ENCODE measurements around the gene ZNF546.

The ZNF546 gene

GRCh38 chr19:39967561-39967960, 29.3 kb upstream of the ZNF546 start:
- Histone ChIP-seq H3K27me3 (ENCODE audit: insufficient read depth, low read depth) (no peaks in the 10 kb centered on the region), H3K27ac (no peak overlapping the region), H3K4me2 (no peak overlapping the region), H2AFZ (ENCODE audit: low read depth) (no peak overlapping the region), H3K9ac (no peak overlapping the region), H3K4me3 (IDR thresholded peaks at IDR 0.05; ENCODE audit: insufficient read depth, low read depth, low read length) (no peak overlapping the region), H3K36me3 (ENCODE audit: insufficient read depth) (no peaks in the 10 kb centered on the region), H3K79me2 (ENCODE audit: insufficient read depth, low read depth) (peaks cover 22% of the 10 kb centered on the region), H4K20me1 (ENCODE audit: insufficient read depth) (no peaks in the 10 kb centered on the region), H3K4me1 (ENCODE audit: low read depth, poor library complexity, severe bottlenecking) (peaks cover 23% of the 10 kb centered on the region)
- TF ChIP-seq CTCF (conservative IDR thresholded peaks at IDR 0.05; ENCODE audit: low read depth, low read length), result no peak

DNA sequence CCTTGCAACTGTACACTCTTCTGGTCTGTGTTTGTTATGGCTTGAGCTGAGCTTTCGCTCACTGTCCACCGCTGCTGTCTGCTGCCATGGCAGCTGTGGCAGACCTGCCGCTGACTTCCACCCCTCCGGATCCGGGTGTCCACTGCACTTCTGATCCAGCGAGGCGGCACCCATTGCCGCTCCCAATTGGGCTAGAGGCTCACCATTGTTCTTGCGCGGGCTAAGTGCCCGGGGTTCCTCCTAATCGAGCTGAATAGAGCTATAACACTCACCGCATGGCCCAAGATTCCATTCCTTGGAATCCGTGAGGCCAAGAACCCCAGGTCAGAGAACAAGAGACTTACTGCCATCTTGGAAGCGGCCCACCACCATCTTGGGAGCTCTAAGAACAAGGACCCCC, 28.1 kb upstream of the ZNF546 start:
- Histone ChIP-seq H3K4me2 (peak overlapping the region; percentile 91; the same call in 1 of the 2 replicates), H3K4me3 (IDR thresholded peaks at IDR 0.05; ENCODE audit: insufficient read depth, low read depth, low read length) (no peak overlapping the region), H3K79me2 (ENCODE audit: insufficient read depth, low read depth) (peaks cover 33% of the 10 kb centered on the region), H3K27me3 (ENCODE audit: insufficient read depth, low read depth) (no peaks in the 10 kb centered on the region), H2AFZ (ENCODE audit: low read depth) (no peak overlapping the region), H3K9ac (no peak overlapping the region), H3K27ac (no peak overlapping the region), H3K36me3 (ENCODE audit: insufficient read depth) (no peaks in the 10 kb centered on the region), H3K4me1 (ENCODE audit: low read depth, poor library complexity, severe bottlenecking) (peaks cover 23% of the 10 kb centered on the region), H4K20me1 (ENCODE audit: insufficient read depth) (no peaks in the 10 kb centered on the region)
- TF ChIP-seq CTCF (conservative IDR thresholded peaks at IDR 0.05; ENCODE audit: low read depth, low read length), result no peak

DNA sequence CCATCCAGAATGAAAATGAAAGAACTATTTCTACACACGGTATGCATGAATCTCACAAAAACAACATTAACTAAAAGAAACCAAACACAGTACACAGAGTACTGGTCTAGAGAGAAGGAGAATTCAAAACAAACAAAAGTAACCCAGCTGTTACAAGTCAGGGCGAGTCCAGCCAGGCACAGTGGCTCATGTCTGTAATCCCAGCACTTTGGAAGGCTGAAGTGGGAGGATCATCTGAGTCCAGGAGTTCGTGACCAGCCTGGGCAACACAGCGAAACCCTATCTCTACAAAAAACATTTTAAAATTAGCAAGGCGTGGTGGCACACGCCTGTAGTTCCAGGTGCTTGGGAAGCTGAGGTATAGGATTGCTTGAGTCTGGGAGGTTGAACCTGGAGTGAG, 27.6 kb upstream of the ZNF546 start:
- Histone ChIP-seq H3K4me3 (IDR thresholded peaks at IDR 0.05; ENCODE audit: insufficient read depth, low read depth, low read length) (peak overlapping the region; percentile 9), H3K9ac (no peak overlapping the region), H3K27ac (no peak overlapping the region)

DNA sequence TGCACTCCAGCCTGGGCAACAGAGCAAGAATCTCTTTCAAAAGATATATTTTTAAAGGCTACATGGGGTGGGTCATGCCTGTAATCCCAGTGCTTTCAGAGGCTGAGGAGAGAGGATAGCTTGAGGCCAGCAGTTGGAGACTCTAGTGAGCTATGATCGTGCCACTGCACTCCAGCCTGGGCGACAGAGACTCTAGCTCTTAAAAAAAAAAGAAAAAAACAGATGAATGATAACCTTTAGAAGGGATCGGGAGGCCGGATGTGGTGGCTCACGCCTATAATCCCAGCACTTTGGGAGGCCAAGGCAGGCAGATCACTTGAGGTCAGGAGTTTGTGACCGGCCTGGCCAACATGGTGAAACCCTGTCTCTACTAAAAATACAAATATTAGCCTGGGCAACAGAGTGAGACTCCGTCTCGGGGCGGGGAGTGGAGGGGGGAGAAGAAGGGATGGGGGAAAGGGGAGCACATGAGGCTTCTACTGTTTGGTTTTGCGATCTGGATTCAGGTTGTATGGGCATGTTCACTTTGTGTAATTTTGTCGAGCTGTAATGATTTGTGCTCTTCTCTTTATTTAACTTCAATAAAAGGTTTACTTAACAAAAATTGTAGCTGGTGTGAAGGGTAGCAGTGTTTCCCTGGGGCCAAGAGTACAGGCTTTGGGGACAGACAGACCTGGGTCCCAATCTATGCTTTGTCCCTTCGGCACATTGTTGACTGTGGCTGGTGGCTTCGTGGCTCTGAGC, 27.0 kb upstream of the ZNF546 start:
- Histone ChIP-seq H3K4me3 (IDR thresholded peaks at IDR 0.05; ENCODE audit: insufficient read depth, low read depth, low read length) (peak overlapping the region; percentile 9), H3K4me2 (peak overlapping the region; percentile 91), H2AFZ (ENCODE audit: low read depth) (peak overlapping the region; percentile 81), H3K79me2 (ENCODE audit: insufficient read depth, low read depth) (peaks cover 34% of the 10 kb centered on the region), H3K27ac (peak overlapping the region; percentile 82), H3K36me3 (ENCODE audit: insufficient read depth) (peaks cover 6% of the 10 kb centered on the region; the same call in 1 of the 2 replicates), H3K9ac (peak overlapping the region; percentile 87), H3K27me3 (ENCODE audit: insufficient read depth, low read depth) (no peaks in the 10 kb centered on the region), H4K20me1 (ENCODE audit: insufficient read depth) (no peaks in the 10 kb centered on the region), H3K4me1 (ENCODE audit: low read depth, poor library complexity, severe bottlenecking) (peaks cover 19% of the 10 kb centered on the region)
- TF ChIP-seq CTCF (conservative IDR thresholded peaks at IDR 0.05; ENCODE audit: low read depth, low read length), result no peak

More for the DNA sequence above, 27.6 kb upstream of the ZNF546 start:
- Histone ChIP-seq H3K36me3 (ENCODE audit: insufficient read depth) (no peaks in the 10 kb centered on the region), H3K4me1 (ENCODE audit: low read depth, poor library complexity, severe bottlenecking) (peaks cover 19% of the 10 kb centered on the region), H3K27me3 (ENCODE audit: insufficient read depth, low read depth) (no peaks in the 10 kb centered on the region), H3K79me2 (ENCODE audit: insufficient read depth, low read depth) (peaks cover 34% of the 10 kb centered on the region), H2AFZ (ENCODE audit: low read depth) (no peak overlapping the region), H4K20me1 (ENCODE audit: insufficient read depth) (no peaks in the 10 kb centered on the region), H3K4me2 (peak overlapping the region; percentile 91)
- TF ChIP-seq CTCF (conservative IDR thresholded peaks at IDR 0.05; ENCODE audit: low read depth, low read length), result no peak
